LNCaP clone FGC (cell line): ENCODE measurements around the gene PACRG.

Source experiments
- DNase-seq: peaks from one replicate; pipeline ENCODE4 v3.0.0-alpha.2; 2011; ENCODE audit warnings: low read depth
- H3K4me3 ChIP-seq: 2 replicates; pipeline ENCODE4 v1.5.1; 2011; ENCODE audit warnings: mild to moderate bottlenecking, low read depth, low read length, control low read depth
- CTCF ChIP-seq: IDR thresholded peaks from 2 replicates; pipeline ENCODE4 v1.5.1; 2012; ENCODE audit warnings: mild to moderate bottlenecking; ENCODE audit not compliant: control insufficient read depth, insufficient read depth; ENCODE audit errors: extremely low read depth

Gene PACRG

GRCh38 chr6:163263196-163263595 lies 535.4 kb downstream of the PACRG start:
- H3K4me3 ChIP-seq, result no peak overlapping the region
- DNase-seq, result no peak
- TF ChIP-seq CTCF, result no peak

DNA sequence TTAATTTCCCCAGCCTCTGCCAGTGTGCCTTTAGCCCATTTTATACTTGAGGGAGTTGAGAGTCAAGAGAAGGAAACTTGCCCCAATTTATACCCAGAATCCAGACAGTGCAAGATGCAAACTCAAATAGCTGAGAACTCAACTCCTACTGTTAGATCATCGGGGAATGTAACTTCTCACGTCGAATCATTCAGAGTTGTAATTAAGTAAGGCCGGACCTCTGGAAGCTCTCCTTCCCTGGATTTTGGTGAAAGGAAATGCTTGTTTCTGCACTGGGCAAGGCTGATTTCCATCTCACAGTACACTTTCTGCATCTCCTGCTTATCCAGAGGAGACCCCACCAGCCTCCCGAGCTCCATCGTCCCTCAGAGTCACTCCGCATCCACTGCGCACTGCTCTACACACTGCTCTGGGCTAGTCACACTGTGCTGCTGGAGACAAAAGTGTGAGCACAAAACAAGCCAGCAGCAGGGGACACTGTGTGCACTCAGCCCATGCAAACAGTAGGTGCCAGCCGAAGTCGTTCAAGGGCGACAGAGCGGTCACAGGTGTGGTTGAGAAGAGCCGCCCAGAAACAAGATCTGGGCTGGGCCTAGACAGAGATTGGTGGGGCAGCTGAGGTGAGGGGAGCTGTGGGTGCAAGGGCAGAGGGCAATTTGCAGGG lies 536.4 kb downstream of the PACRG start:
- no peak for DNase-seq
- H3K4me3 ChIP-seq, result no peak overlapping the region
- TF ChIP-seq CTCF, result no peak

DNA sequence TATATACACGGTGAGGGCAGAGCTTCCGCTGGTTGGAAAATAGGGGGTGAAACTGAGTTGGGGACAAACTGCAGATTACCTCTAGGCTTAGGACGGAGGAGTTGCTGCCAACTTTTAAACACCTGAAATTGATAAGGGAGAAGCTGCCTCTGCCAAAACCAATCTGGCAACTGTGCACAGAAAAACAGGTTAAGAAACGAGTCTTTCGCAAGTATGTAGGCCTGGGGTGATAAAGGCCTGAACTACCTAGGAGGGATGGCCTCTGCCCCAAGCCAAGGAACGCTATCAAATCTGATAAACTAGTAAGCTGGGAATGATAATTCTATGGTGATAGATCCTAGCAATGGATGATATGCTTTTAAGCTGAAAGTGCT lies 536.9 kb downstream of the PACRG start:
- no peak overlapping the region for H3K4me3 ChIP-seq
- DNase-seq, result no peak
- TF ChIP-seq CTCF, result no peak

DNA sequence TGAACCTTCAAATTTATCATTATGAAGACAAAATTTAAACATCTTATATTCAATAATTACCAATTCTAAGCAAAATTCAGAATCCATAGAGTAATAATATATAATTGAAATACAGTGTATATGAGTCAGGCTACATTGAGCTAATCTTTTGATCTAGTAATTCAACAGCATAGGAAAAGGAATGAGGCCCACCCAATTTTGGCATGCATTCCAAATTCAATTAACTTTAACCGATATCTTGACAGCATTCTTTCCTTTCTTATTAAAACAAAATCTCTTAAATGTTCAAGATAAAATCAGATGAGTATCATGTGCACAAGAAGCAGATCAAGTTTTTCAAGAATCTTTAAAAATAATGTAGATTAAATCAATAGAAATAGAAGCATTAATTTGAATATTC lies 553.9 kb downstream of the PACRG start:
- TF ChIP-seq CTCF, result no peak
- no peak for DNase-seq

GRCh38 chr6:163282672-163283071 lies 554.9 kb downstream of the PACRG start:
- DNase-seq, result no peak
- H3K4me3 ChIP-seq, result no peak overlapping the region
- TF ChIP-seq CTCF, result no peak

More for the DNA sequence above, 553.9 kb downstream of the PACRG start:
- no peak overlapping the region for H3K4me3 ChIP-seq

DNA sequence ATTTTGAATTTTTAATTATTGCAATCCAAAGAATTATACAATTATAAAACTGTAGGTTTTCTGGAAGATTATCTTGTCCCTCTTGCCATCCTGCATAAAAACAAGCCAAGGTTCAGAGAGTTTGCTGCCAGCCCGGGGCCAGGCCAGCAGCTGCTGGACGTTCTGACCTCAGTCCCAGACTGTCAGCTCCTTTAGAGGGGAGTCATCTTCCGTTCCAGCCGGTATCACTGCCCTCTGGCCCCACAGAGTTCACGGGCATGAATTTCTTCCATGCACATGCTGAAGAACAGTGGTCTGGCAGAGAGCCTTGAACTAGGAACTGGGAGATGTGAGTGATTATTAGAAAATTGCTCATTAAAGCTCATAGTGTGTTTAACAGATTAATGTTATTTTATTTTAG lies 556.4 kb downstream of the PACRG start:
- no peak for TF ChIP-seq CTCF
- H3K4me3 ChIP-seq, result no peak overlapping the region
- no peak for DNase-seq

DNA sequence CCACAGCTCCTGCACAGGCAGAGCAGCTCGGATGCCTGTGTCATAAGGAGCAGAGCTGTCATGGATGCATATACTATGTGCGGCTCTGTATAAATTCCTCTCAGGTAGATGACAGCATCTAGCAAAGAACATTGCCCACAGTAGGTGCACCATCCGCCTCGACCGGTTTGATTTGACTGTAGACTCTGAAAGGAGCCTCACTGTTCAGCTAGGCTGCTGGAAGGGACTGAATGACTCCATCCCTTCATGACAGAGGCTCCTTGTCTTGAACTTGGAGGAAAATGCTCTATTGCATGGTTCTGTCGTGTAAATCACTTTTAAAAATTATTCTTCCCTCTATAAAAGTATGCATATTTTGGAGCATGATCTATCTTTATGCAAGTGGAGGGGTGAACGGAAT lies 557.9 kb downstream of the PACRG start:
- DNase-seq, result no peak
- no peak overlapping the region for H3K4me3 ChIP-seq
- TF ChIP-seq CTCF, result no peak
